Liver (tissue), 9 donors: ENCODE measurements around the gene NCAPH2. TPM values are rescaled to one million over a fixed set of nuclear protein-coding genes. Genes with fewer than 3 reads are reported as not detected.

Experiments used
- DNase-seq: peaks from one replicate; pipeline ENCODE4 v3.0.0-alpha.2; 2017; ENCODE audit warnings: low spot score
- H3K27ac ChIP-seq, 2 donors: one replicate each; pipeline ENCODE4 v1.7.0; 2013; ENCODE audit warnings: inconsistent platforms in 2 of 2, low read length in 2 of 2, control low read depth in 1 of 2, low read depth in 1 of 2, mild to moderate bottlenecking in 1 of 2
- H3K27me3 ChIP-seq, 4 donors: one replicate each; pipeline versions ENCODE4 v1.6.1 to v1.7.0; 2013; ENCODE audit warnings: low read length in 3 of 4, inconsistent platforms in 1 of 4, mild to moderate bottlenecking in 1 of 4, moderate library complexity in 1 of 4; ENCODE audit not compliant: control insufficient read depth in 4 of 4, insufficient read depth in 4 of 4
- H3K36me3 ChIP-seq, 4 donors: one replicate each; pipeline versions ENCODE4 v1.6.1 to v1.7.0; 2013; ENCODE audit warnings: low read length in 3 of 4, mild to moderate bottlenecking in 3 of 4, low read depth in 1 of 4, moderate library complexity in 1 of 4; ENCODE audit not compliant: control insufficient read depth in 4 of 4, insufficient read depth in 3 of 4
- H3K4me1 ChIP-seq, 4 donors: one replicate each; pipeline versions ENCODE4 v1.6.1 to v1.7.0; 2013; ENCODE audit warnings: low read length in 3 of 4, mild to moderate bottlenecking in 3 of 4, moderate library complexity in 1 of 4; ENCODE audit not compliant: control insufficient read depth in 4 of 4, insufficient read depth in 4 of 4
- H3K4me3 ChIP-seq, 3 donors: one replicate each; pipeline versions ENCODE4 v1.6.1 to v1.7.0; 2013; ENCODE audit warnings: low read length in 3 of 3, control low read depth in 1 of 3, low read depth in 1 of 3, mild to moderate bottlenecking in 1 of 3
- H3K9ac ChIP-seq, 2 donors: one replicate each; pipeline ENCODE4 v1.7.0; 2013; ENCODE audit warnings: low read length in 2 of 2, mild to moderate bottlenecking in 2 of 2, moderate library complexity in 2 of 2, control low read depth in 1 of 2, low read depth in 1 of 2
- H3K9me3 ChIP-seq, 4 donors: one replicate each; pipeline versions ENCODE4 v1.6.1 to v1.7.0; 2013; ENCODE audit warnings: low read length in 3 of 4; ENCODE audit not compliant: control insufficient read depth in 4 of 4
- ATF3 ChIP-seq: IDR thresholded peaks from 2 replicates; pipeline ENCODE4 v1.6.1; 2016; ENCODE audit warnings: antibody characterized with exemption
- EGR1 ChIP-seq, 2 donors: IDR thresholded peaks; 2 replicates each; pipeline ENCODE4 v1.6.1; 2016 to 2018; ENCODE audit warnings: antibody characterized with exemption in 2 of 2, low read depth in 2 of 2
- FOXA1 ChIP-seq: IDR thresholded peaks from 2 replicates; pipeline ENCODE4 v1.6.1; 2016; ENCODE audit warnings: antibody characterized with exemption
- FOXA2 ChIP-seq: IDR thresholded peaks from 2 replicates; pipeline ENCODE4 v1.6.1; 2016; ENCODE audit warnings: antibody characterized with exemption
- GABPA ChIP-seq, 2 donors: IDR thresholded peaks in 1 of 2; conservative IDR thresholded peaks in 1 of 2; 2 replicates each; pipeline ENCODE4 v1.6.1; 2016; ENCODE audit warnings: antibody characterized with exemption in 2 of 2, mild to moderate bottlenecking in 1 of 2, moderate library complexity in 1 of 2
- HNF4A ChIP-seq, 2 donors: conservative IDR thresholded peaks; 2 replicates each; pipeline ENCODE4 v1.6.1; 2016; ENCODE audit warnings: antibody characterized with exemption in 2 of 2, mild to moderate bottlenecking in 2 of 2
- HNF4G ChIP-seq: IDR thresholded peaks from 2 replicates; pipeline ENCODE4 v1.6.1; 2016; ENCODE audit warnings: antibody characterized with exemption
- NR2F2 ChIP-seq: IDR thresholded peaks from 2 replicates; pipeline ENCODE4 v1.6.1; 2016; ENCODE audit warnings: antibody characterized with exemption
- RXRA ChIP-seq, 2 donors: IDR thresholded peaks; 2 replicates each; pipeline ENCODE4 v1.6.1; 2017 to 2018; ENCODE audit warnings: antibody characterized with exemption in 2 of 2, mild to moderate bottlenecking in 1 of 2
- SP1 ChIP-seq: IDR thresholded peaks from 2 replicates; pipeline ENCODE4 v1.6.1; 2018; ENCODE audit warnings: antibody characterized with exemption, mild to moderate bottlenecking
- WGBS: extraction: QIAGEN DNeasy Blood & Tissue Kit; methylation state at CpG from one replicate; pipeline ENCODE4 v1.1.7; 2013; 5-methylcytosine and 5-hydroxymethylcytosine counted together
- polyA plus RNA-seq, 2 donors: library from polyadenylated mRNA; stranded (reverse) in 1 of 2; unstranded in 1 of 2; fragments of 200-250 nt in 1 of 2; fragments of >200 nt in 1 of 2; fragmentation: Nextera tagmentation in 1 of 2; extraction: Ambion mirVana in 1 of 2; gene quantifications; one replicate each; pipeline versions ENCODE4 v1.2.1 to v1.2.3, GENCODE V29; 2013 to 2015
- total RNA-seq, 2 donors: library from RNA; depleted of rRNA; stranded (reverse); fragments of >200 nt; gene quantifications; one replicate each; pipeline ENCODE4 v1.2.3, GENCODE V29; 2014
- TF ChIP-seq, protein P1 (sequence below): fragments of 150-350 bp; IDR thresholded peaks from 2 replicates; pipeline ENCODE4 v1.5.1; 2017; ENCODE audit warnings: improper control_type of control experiment, low read depth, low read length; ENCODE audit not compliant: missing input control
- TF ChIP-seq, protein P2 (sequence below): IDR thresholded peaks from 2 replicates; pipeline ENCODE4 v1.6.1; 2016; ENCODE audit warnings: antibody characterized with exemption
- donor health status: healthy.
- donor health status: healthy.
- donor health status: healthy.
- donor health status: healthy.
- donor health status: healthy.

NCAPH2 gene
- total and polyA plus RNA-seq, 4 donors: 12.0 to 30.8 (median 13.9) TPM

GRCh38 chr22:50485221-50486131, 22.5 kb upstream of the NCAPH2 start:
- no peak overlapping the region for H3K9ac ChIP-seq
- no peaks in the 10 kb centered on the region for H3K36me3 ChIP-seq
- no peak overlapping the region for H3K27ac ChIP-seq
- H3K9me3 ChIP-seq: no peaks in the 10 kb centered on the region
- no peak for TF ChIP-seq NR2F2
- no peak for TF ChIP-seq FOXA1
- TF ChIP-seq EGR1 (IDR thresholded peaks at IDR 0.05; ENCODE audit: low read depth in 2 of 2): no peak
- peak in 1 of 2 donors; percentile 4 for TF ChIP-seq HNF4A (conservative IDR thresholded peaks at IDR 0.05)
- no peak for TF ChIP-seq ATF3
- TF ChIP-seq RXRA (IDR thresholded peaks at IDR 0.05): peak in 1 of 2 donors; percentile 19
- no peak overlapping the region for H3K4me3 ChIP-seq
- DNase-seq: no peak
- 60% methylated on average over 29 of the region's 29 CpGs for WGBS
- H3K4me1 ChIP-seq: peaks cover 0 to 27% (median 8%) of the 10 kb centered on the region in 4 donors
- no peaks in the 10 kb centered on the region for H3K27me3 ChIP-seq

DNA sequence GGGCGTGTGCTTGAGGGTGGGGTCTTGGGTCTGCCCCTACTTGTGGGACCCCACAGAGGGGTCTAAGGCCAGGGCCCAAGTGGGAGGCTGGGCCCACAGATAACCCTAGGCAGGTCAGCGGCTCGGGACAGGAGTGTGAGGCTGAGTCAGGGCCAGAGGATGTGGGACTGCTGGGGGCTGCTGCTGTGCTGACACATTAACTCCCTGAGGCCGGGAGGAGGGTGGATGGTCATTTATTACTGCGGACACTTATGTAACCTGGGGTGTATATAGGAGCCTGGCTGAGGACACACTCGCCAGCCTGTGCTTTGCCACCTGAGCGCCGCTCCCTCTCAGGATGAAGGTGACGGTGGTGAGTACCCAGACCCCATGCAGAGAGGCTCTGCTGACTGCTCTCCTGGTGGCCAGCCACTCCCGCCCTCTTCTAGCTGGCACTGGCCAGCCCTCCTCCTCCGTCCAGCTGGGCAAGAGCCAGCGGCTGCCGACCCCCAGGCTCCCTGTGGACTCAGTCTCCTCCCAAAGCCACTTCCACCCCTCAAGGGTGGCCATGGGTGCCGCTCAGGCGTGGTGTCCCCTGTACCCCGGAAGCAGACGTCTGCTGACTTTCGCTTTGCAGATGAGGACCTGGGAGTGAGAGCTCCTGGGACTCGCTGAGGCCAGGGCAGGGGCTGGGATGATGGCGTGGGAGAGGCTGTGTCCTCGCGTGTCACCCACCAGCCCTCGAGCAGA, 21.3 kb upstream of the NCAPH2 start, which contains the start of gene MIOX:
MIOX (plus strand) TSS at position 299 of the 729 bp plus-strand sequence; CDS start at position 338, 39 bp downstream.
- 76% methylated on average over 23 of the region's 23 CpGs for WGBS
- H3K4me1 ChIP-seq: peaks cover 0 to 21% (median 8%) of the 10 kb centered on the region in 4 donors
- no peaks in the 10 kb centered on the region for H3K9me3 ChIP-seq
- H3K36me3 ChIP-seq: no peaks in the 10 kb centered on the region
- H3K9ac ChIP-seq: no peak within 1 kb of the TSS
- TF ChIP-seq, protein P1, sequence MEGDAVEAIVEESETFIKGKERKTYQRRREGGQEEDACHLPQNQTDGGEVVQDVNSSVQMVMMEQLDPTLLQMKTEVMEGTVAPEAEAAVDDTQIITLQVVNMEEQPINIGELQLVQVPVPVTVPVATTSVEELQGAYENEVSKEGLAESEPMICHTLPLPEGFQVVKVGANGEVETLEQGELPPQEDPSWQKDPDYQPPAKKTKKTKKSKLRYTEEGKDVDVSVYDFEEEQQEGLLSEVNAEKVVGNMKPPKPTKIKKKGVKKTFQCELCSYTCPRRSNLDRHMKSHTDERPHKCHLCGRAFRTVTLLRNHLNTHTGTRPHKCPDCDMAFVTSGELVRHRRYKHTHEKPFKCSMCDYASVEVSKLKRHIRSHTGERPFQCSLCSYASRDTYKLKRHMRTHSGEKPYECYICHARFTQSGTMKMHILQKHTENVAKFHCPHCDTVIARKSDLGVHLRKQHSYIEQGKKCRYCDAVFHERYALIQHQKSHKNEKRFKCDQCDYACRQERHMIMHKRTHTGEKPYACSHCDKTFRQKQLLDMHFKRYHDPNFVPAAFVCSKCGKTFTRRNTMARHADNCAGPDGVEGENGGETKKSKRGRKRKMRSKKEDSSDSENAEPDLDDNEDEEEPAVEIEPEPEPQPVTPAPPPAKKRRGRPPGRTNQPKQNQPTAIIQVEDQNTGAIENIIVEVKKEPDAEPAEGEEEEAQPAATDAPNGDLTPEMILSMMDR: no peak
- TF ChIP-seq SP1 (no peak), NR2F2 (no peak), GABPA (IDR thresholded peaks at IDR 0.05 in 1 of 2, conservative IDR thresholded peaks at IDR 0.05 in 1 of 2) (no peak), EGR1 (IDR thresholded peaks at IDR 0.05; ENCODE audit: low read depth in 2 of 2) (no peak), FOXA2 (no peak), RXRA (IDR thresholded peaks at IDR 0.05) (no peak), HNF4G (no peak), ATF3 (no peak)
- TF ChIP-seq, protein P2, sequence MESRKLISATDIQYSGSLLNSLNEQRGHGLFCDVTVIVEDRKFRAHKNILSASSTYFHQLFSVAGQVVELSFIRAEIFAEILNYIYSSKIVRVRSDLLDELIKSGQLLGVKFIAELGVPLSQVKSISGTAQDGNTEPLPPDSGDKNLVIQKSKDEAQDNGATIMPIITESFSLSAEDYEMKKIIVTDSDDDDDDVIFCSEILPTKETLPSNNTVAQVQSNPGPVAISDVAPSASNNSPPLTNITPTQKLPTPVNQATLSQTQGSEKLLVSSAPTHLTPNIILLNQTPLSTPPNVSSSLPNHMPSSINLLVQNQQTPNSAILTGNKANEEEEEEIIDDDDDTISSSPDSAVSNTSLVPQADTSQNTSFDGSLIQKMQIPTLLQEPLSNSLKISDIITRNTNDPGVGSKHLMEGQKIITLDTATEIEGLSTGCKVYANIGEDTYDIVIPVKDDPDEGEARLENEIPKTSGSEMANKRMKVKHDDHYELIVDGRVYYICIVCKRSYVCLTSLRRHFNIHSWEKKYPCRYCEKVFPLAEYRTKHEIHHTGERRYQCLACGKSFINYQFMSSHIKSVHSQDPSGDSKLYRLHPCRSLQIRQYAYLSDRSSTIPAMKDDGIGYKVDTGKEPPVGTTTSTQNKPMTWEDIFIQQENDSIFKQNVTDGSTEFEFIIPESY: no peak
- H3K27ac ChIP-seq: no peak within 1 kb of the TSS
- no peak within 1 kb of the TSS for H3K4me3 ChIP-seq
- no peak for DNase-seq
- H3K27me3 ChIP-seq: no peaks in the 10 kb centered on the region
